Progenitor cell of endocrine pancreas (in vitro differentiated cells): Measurements from ENCODE around the gene PRPF40B. TPM values are rescaled to one million over a fixed set of nuclear protein-coding genes. Genes with fewer than 3 reads are reported as not detected.

Experiments
- DNase-seq: peaks from one replicate; pipeline ENCODE4 v3.0.0; 2021; ENCODE audit warnings: low spot score; ENCODE audit not compliant: unreplicated experiment
- H3K27ac Mint-ChIP-seq: 2 replicates; pipeline ENCODE4 v1.8.0; 2021; ENCODE audit warnings: mild to moderate bottlenecking, moderate library complexity, mixed read lengths
- H3K27me3 Mint-ChIP-seq: 2 replicates; pipeline ENCODE4 v1.8.0; 2021; ENCODE audit warnings: mixed read lengths
- H3K36me3 Mint-ChIP-seq: 2 replicates; pipeline ENCODE4 v1.8.0; 2022; ENCODE audit warnings: mixed read lengths; ENCODE audit not compliant: insufficient read depth
- H3K4me1 Mint-ChIP-seq: 2 replicates; pipeline ENCODE4 v1.8.0; 2021; ENCODE audit warnings: low read depth, mixed read lengths
- H3K4me3 Mint-ChIP-seq: 2 replicates; pipeline ENCODE4 v1.8.0; 2021; ENCODE audit warnings: low read depth, mild to moderate bottlenecking, moderate library complexity, mixed read lengths
- H3K9me3 Mint-ChIP-seq: 2 replicates; pipeline ENCODE4 v1.8.0; 2021; ENCODE audit warnings: low read depth, mixed read lengths
- CTCF ChIP-seq: fragments of 200-600 bp; sonication (generic); IDR thresholded peaks from one replicate; pipeline ENCODE4 v1.5.0; 2021; ENCODE audit warnings: antibody characterized with exemption, mild to moderate bottlenecking; ENCODE audit not compliant: unreplicated experiment
- total RNA-seq: library from RNA; stranded (reverse); gene quantifications from 2 replicates; pipeline ENCODE4 v1.2.1, GENCODE V29; 2021

Gene PRPF40B
- total RNA-seq, 1 donor from 2014 or later = 63.4 TPM

GRCh38 chr12:49649892-49650291 lies 26.5 kb downstream of the PRPF40B start:
- Mint-ChIP-seq H3K27ac (no peak overlapping the region), H3K9me3 (no peaks in the 10 kb centered on the region), H3K27me3 (no peaks in the 10 kb centered on the region), H3K36me3 (peaks cover 3% of the 10 kb centered on the region), H3K4me3 (no peak overlapping the region), H3K4me1 (no peaks in the 10 kb centered on the region)
- TF ChIP-seq CTCF = no peak
- no peak for DNase-seq

- no peak for DNase-seq
- H3K36me3 Mint-ChIP-seq = peaks cover 3% of the 10 kb centered on the region
- H3K4me3 Mint-ChIP-seq = no peak overlapping the region
- no peaks in the 10 kb centered on the region for H3K9me3 Mint-ChIP-seq
- no peaks in the 10 kb centered on the region for H3K27me3 Mint-ChIP-seq
- H3K27ac Mint-ChIP-seq = no peak overlapping the region
- TF ChIP-seq CTCF = no peak
- H3K4me1 Mint-ChIP-seq = no peaks in the 10 kb centered on the region
These were observed 28.5 kb downstream of the PRPF40B start for GRCh38 chr12:49651855-49652254.

- no peak overlapping the region for H3K27ac Mint-ChIP-seq
- no peak for TF ChIP-seq CTCF
- H3K4me1 Mint-ChIP-seq = no peaks in the 10 kb centered on the region
- no peaks in the 10 kb centered on the region for H3K27me3 Mint-ChIP-seq
- no peak overlapping the region for H3K4me3 Mint-ChIP-seq
- H3K9me3 Mint-ChIP-seq = no peaks in the 10 kb centered on the region
- no peak for DNase-seq
- peaks cover 4% of the 10 kb centered on the region for H3K36me3 Mint-ChIP-seq
These were observed 29.7 kb downstream of the PRPF40B start for GRCh38 chr12:49652921-49653520.

GRCh38 chr12:49654715-49655114 lies 31.4 kb downstream of the PRPF40B start:
- no peak for DNase-seq
- Mint-ChIP-seq H3K4me1 (no peaks in the 10 kb centered on the region), H3K9me3 (no peaks in the 10 kb centered on the region), H3K4me3 (no peak overlapping the region), H3K27me3 (no peaks in the 10 kb centered on the region), H3K36me3 (peaks cover 5% of the 10 kb centered on the region), H3K27ac (no peak overlapping the region)
- TF ChIP-seq CTCF = no peak

- H3K27me3 Mint-ChIP-seq = no peaks in the 10 kb centered on the region
- no peaks in the 10 kb centered on the region for H3K9me3 Mint-ChIP-seq
- TF ChIP-seq CTCF = no peak
- H3K36me3 Mint-ChIP-seq = peaks cover 2% of the 10 kb centered on the region
- H3K4me1 Mint-ChIP-seq = no peaks in the 10 kb centered on the region
- DNase-seq = no peak
- no peak overlapping the region for H3K4me3 Mint-ChIP-seq
- H3K27ac Mint-ChIP-seq = peak overlapping the region; percentile 65
These were observed 32.4 kb downstream of the PRPF40B start for GRCh38 chr12:49655595-49656236.
